ENCODE results near the gene ZC3HAV1. TPM values are rescaled to one million over a fixed set of nuclear protein-coding genes. Genes with fewer than 3 reads are reported as not detected.
"Not testable (repeated sequence)": the region's sequence is repeated elsewhere in the genome, so short reads cannot be mapped to it uniquely, and the experiment has no call there.

ZC3HAV1 gene
- polyA plus RNA-seq, 1 of the 3 experiments (the other 2 are of a cell fraction), result 11.2 TPM

GRCh38 chr7:139125657-139126056 lies 16.1 kb upstream of the ZC3HAV1 start:
- Histone ChIP-seq H3K9ac (no peak overlapping the region), H2AFZ (ENCODE audit: low read depth) (no peak overlapping the region), H3K36me3 (replicated peaks in 1 of 2; ENCODE audit: control insufficient read depth in 1 of 2, insufficient read depth in 2 of 2, low read length in 1 of 2) (no peaks in the 10 kb centered on the region), H3K4me2 (no peak overlapping the region), H3K9me2 (no peaks in the 10 kb centered on the region), H4K20me1 (ENCODE audit: insufficient read depth) (no peaks in the 10 kb centered on the region), H3F3A (replicated peaks; ENCODE audit: insufficient read depth) (no peaks in the 10 kb centered on the region), H3K9me3 (no peaks in the 10 kb centered on the region), H3K27me3 (ENCODE audit: insufficient read depth) (peaks cover 32% of the 10 kb centered on the region), H3K4me1 (ENCODE audit: control insufficient read depth in 1 of 2, insufficient read depth in 2 of 2, low read depth in 1 of 2, low read length in 1 of 2) (no peaks in the 10 kb centered on the region), H3K4me3 (ENCODE audit: low read depth in 2 of 2, low read length in 1 of 2) (no peak overlapping the region), H3K27ac (ENCODE audit: low read depth in 2 of 2, low read length in 1 of 2) (no peak overlapping the region), H3K79me2 (ENCODE audit: insufficient read depth) (no peaks in the 10 kb centered on the region)
- DNase-seq, result no peak
- POLR2A ChIA-PET, result no interaction called here
- CTCF ChIA-PET, result interaction anchor here (0.6 to 1.0 kb wide), 2 partner anchors 374 to 877 kb away, joined by 3 read pairs; no protein-coding TSS in a partner anchor
- 74% methylated on average over 7 of the region's 7 CpGs for WGBS (ENCODE audit: low lambda C conversion rate)
- TF ChIP-seq CTCF (IDR thresholded peaks at IDR 0.05) (no peak), MEF2A (IDR thresholded peaks at IDR 0.05; ENCODE audit: borderline replicate concordance, low read depth) (no peak), CHD2 (IDR thresholded peaks at IDR 0.05; ENCODE audit: low read length, partially characterized antibody) (no peak), SMC3 (IDR thresholded peaks at IDR 0.05; ENCODE audit: low read depth, low read length) (no peak), TAF1 (IDR thresholded peaks at IDR 0.05; ENCODE audit: borderline replicate concordance, low read depth, low read length) (no peak), IRF3 (IDR thresholded peaks at IDR 0.05; ENCODE audit: low read depth, low read length) (no peak), ZBTB33 (IDR thresholded peaks at IDR 0.05; ENCODE audit: borderline replicate concordance, low read depth) (no peak), NRF1 (IDR thresholded peaks at IDR 0.05; ENCODE audit: low read depth, low read length) (no peak), PBX3 (IDR thresholded peaks at IDR 0.05) (no peak), USF1 (IDR thresholded peaks at IDR 0.05; ENCODE audit: borderline replicate concordance, low read depth) (no peak), MXI1 (IDR thresholded peaks at IDR 0.05; ENCODE audit: low read depth, low read length) (no peak), EP300 (IDR thresholded peaks at IDR 0.05; ENCODE audit: borderline replicate concordance in 1 of 2, low read depth in 1 of 2, low read length in 1 of 2) (no peak), NFIC (IDR thresholded peaks at IDR 0.05; ENCODE audit: borderline replicate concordance) (no peak)

GRCh38 chr7:139124995-139125394 lies 15.5 kb upstream of the ZC3HAV1 start:
- H3K79me2 ChIP-seq (ENCODE audit: insufficient read depth); POLR2A ChIA-PET; H3K9me2 ChIP-seq; H3F3A ChIP-seq (replicated peaks; ENCODE audit: insufficient read depth); H3K36me3 ChIP-seq (replicated peaks in 1 of 2; ENCODE audit: control insufficient read depth in 1 of 2, insufficient read depth in 2 of 2, low read length in 1 of 2); H3K27ac ChIP-seq (ENCODE audit: low read depth in 2 of 2, low read length in 1 of 2); H4K20me1 ChIP-seq (ENCODE audit: insufficient read depth); H3K4me3 ChIP-seq (ENCODE audit: low read depth in 2 of 2, low read length in 1 of 2); DNase-seq; H3K9ac ChIP-seq; H3K4me2 ChIP-seq; H3K4me1 ChIP-seq (ENCODE audit: control insufficient read depth in 1 of 2, insufficient read depth in 2 of 2, low read depth in 1 of 2, low read length in 1 of 2); H3K9me3 ChIP-seq; H2AFZ ChIP-seq (ENCODE audit: low read depth): not testable (repeated sequence)
- H3K27me3 ChIP-seq (ENCODE audit: insufficient read depth), result peaks cover 32% of the 10 kb centered on the region
- 39% methylated on average over 3 of the region's 3 CpGs for WGBS (ENCODE audit: low lambda C conversion rate)
- CTCF ChIA-PET, result interaction anchor here (1.0 kb wide), 1 partner anchor 375 kb away, joined by 3 read pairs; no protein-coding TSS in a partner anchor

Measured in SK-N-SH (cell line).